HepG2 (cell line): Measurements from ENCODE around the gene PPIB. TPM values are rescaled to one million over a fixed set of nuclear protein-coding genes. Genes with fewer than 3 reads are reported as not detected.

Source experiments
- ATAC-seq: fragments of 200-7000 bp; cut with Tn5 transposase; 3 replicates; pipeline ENCODE4 v1.9.1; 2020; ENCODE audit warnings: mild to moderate bottlenecking, moderate library complexity
- BruUV-seq: library from RNA; stranded (reverse); fragments of 400-500 nt; replicated peaks from 2 replicates; lab custom pipeline; 2021; lab: Mats Ljungman, UMichigan
- CTCF ChIA-PET: fragments of 300-600 bp; formaldehyde crosslinking; extraction: SDS; loops from one replicate; lab custom pipeline; 2021; ENCODE audit warnings: low total read pairs, inconsistent platforms, low intra/inter-chr PET ratio; lab: Yijun Ruan, JAX
- POLR2A ChIA-PET: fragments of 350-600 bp; sonication (Branson Sonifier 250); formaldehyde crosslinking; loops from one replicate; lab custom pipeline; 2020; ENCODE audit warnings: antibody characterized with exemption, inconsistent platforms; lab: Yijun Ruan, JAX
- DNase-seq: peaks from one replicate; pipeline ENCODE4 v3.0.0-alpha.2; 2015; ENCODE audit warnings: low spot score
- FAIRE-seq: peaks from 3 replicates; lab custom pipeline; 2011; peaks lifted over from hg19 to GRCh38; lab: Jason Lieb, UNC
- H2AFZ ChIP-seq: one replicate; pipeline ENCODE4 v1.6.1; 2011; ENCODE audit warnings: low read length, inconsistent platforms
- H3K27ac ChIP-seq: fragments of 300-600 bp; 3 replicates; pipeline ENCODE4 v1.8.0; 2011; ENCODE audit warnings: mixed run types, mild to moderate bottlenecking, mixed read lengths, low read length, inconsistent platforms; ENCODE audit not compliant: insufficient read depth; ENCODE audit errors: extremely low read length
- H3K27me3 ChIP-seq, 2 experiments: fragments of 200-600 bp in 1 of 2; 2 replicates in 1 of 2; 3 replicates in 1 of 2; pipeline versions ENCODE4 v1.6.0 to v1.8.0; 2011; ENCODE audit warnings: low read length in 2 of 2, mild to moderate bottlenecking in 2 of 2, moderate library complexity in 2 of 2, inconsistent platforms in 1 of 2; ENCODE audit not compliant: insufficient read depth in 2 of 2, control insufficient read depth in 1 of 2
- H3K36me3 ChIP-seq, 2 experiments: fragments of 200-600 bp in 1 of 2; replicated peaks in 1 of 2; 2 replicates in 1 of 2; 3 replicates in 1 of 2; pipeline versions ENCODE4 v1.5.1 to v1.8.0; 2011; ENCODE audit warnings: low read length in 2 of 2, inconsistent platforms in 1 of 2; ENCODE audit not compliant: insufficient read depth in 2 of 2, control insufficient read depth in 1 of 2
- H3K4me1 ChIP-seq: 2 replicates; pipeline ENCODE4 v1.5.1; 2012; ENCODE audit warnings: low read length, inconsistent platforms; ENCODE audit not compliant: insufficient read depth
- H3K4me2 ChIP-seq: 2 replicates; pipeline ENCODE4 v1.6.0; 2011; ENCODE audit warnings: low read depth, low read length, inconsistent platforms
- H3K4me3 ChIP-seq, 3 experiments: fragments of 200-600 bp in 1 of 3; sonication (generic), shearing (Covaris generic) in 1 of 3; replicated peaks in 1 of 3; 2 replicates each; pipeline ENCODE4 v1.5.1; 2011 to 2016; ENCODE audit warnings: low read length in 3 of 3, inconsistent platforms in 2 of 3, low read depth in 2 of 3, mild to moderate bottlenecking in 2 of 3, control low read depth in 1 of 3, mixed read lengths in 1 of 3; ENCODE audit not compliant: insufficient read depth in 1 of 3
- H3K79me2 ChIP-seq: one replicate; pipeline ENCODE4 v1.6.1; 2011; ENCODE audit warnings: low read length, inconsistent platforms; ENCODE audit not compliant: insufficient read depth
- H3K9ac ChIP-seq: 2 replicates; pipeline ENCODE4 v1.6.0; 2011; ENCODE audit warnings: mild to moderate bottlenecking, low read depth, low read length, inconsistent platforms; ENCODE audit not compliant: insufficient read depth
- H3K9me3 ChIP-seq: 2 replicates; pipeline ENCODE4 v1.5.1; 2012; ENCODE audit warnings: mild to moderate bottlenecking, low read length
- H4K20me1 ChIP-seq: 2 replicates; pipeline ENCODE4 v1.6.0; 2011; ENCODE audit warnings: inconsistent platforms, mild to moderate bottlenecking, low read length, moderate library complexity; ENCODE audit not compliant: insufficient read depth
- CTCF ChIP-seq: sonication (generic); formaldehyde crosslinking; IDR thresholded peaks from 2 replicates; pipeline ENCODE4 v1.5.0; 2020; ENCODE audit warnings: mild to moderate bottlenecking, missing genetic modification reagents, moderate library complexity
- DNMT3B ChIP-seq: conservative IDR thresholded peaks from 2 replicates; pipeline ENCODE4 v1.6.1; 2016; ENCODE audit warnings: missing biosample characterization, control low read depth
- ELF1 ChIP-seq: sonication (generic); formaldehyde crosslinking; IDR thresholded peaks from 2 replicates; pipeline ENCODE4 v1.4.0; 2020; ENCODE audit warnings: missing genetic modification reagents
- GABPA ChIP-seq, 2 experiments: IDR thresholded peaks; 2 replicates each; pipeline ENCODE4 v1.6.1; 2011 to 2016; ENCODE audit warnings: low read depth in 2 of 2, low read length in 1 of 2, missing biosample characterization in 1 of 2, missing genetic modification characterization in 1 of 2
- IKZF5 ChIP-seq: IDR thresholded peaks from 2 replicates; pipeline ENCODE4 v1.6.1; 2018; ENCODE audit warnings: missing genetic modification reagents, mild to moderate bottlenecking, missing compliant biosample characterization
- PHF5A ChIP-seq: IDR thresholded peaks from one replicate; pipeline ENCODE4 v1.6.1; 2018; ENCODE audit warnings: low read depth, missing genetic modification reagents; ENCODE audit not compliant: unreplicated experiment
- POLR2AphosphoS2 ChIP-seq: IDR thresholded peaks from 2 replicates; pipeline ENCODE4 v1.6.1; 2011; ENCODE audit warnings: low read depth, low read length, improper control_type of control experiment
- SP2 ChIP-seq: sonication (generic); formaldehyde crosslinking; IDR thresholded peaks from 2 replicates; pipeline ENCODE4 v1.5.1; 2020; ENCODE audit warnings: mild to moderate bottlenecking, missing genetic modification reagents
- ZNF574 ChIP-seq: sonication (generic); formaldehyde crosslinking; IDR thresholded peaks from 2 replicates; pipeline ENCODE4 v1.4.0; 2020; ENCODE audit warnings: missing genetic modification reagents
- ZNF580 ChIP-seq: IDR thresholded peaks from 2 replicates; pipeline ENCODE4 v1.6.1; 2016; ENCODE audit warnings: low read depth, borderline replicate concordance
- ZNF646 ChIP-seq: sonication (generic); formaldehyde crosslinking; IDR thresholded peaks from 2 replicates; pipeline ENCODE4 v1.9.0; 2021; ENCODE audit warnings: mild to moderate bottlenecking, missing genetic modification reagents
- WGBS: methylation state at CpG from one replicate; pipeline ENCODE4 v1.1.6; 2017; ENCODE audit warnings: low lambda C conversion rate; 5-methylcytosine and 5-hydroxymethylcytosine counted together
- in situ Hi-C: cut with HindIII; loops from 2 replicates; pipeline ENCODE4 v1.10.0; 2017; ENCODE audit warnings: low pct_unique_long_range_greater_than_20kb; ENCODE audit not compliant: extremely low pct_ligation_motif_present
- intact Hi-C: fragments of 100-400 bp; cut with micrococcal nuclease; formaldehyde crosslinking; loops from one replicate; pipeline ENCODE4 v1.10.0; 2022; ENCODE audit not compliant: unreplicated experiment
- polyA plus RNA-seq, 8 experiments: library from polyadenylated mRNA; depleted of rRNA in 3 of 8; stranded (reverse) in 7 of 8; unstranded in 1 of 8; fragments of >200 nt; fragmentation: Illumina TruSeq in 4 of 8; extraction: Trizol in 4 of 8; gene quantifications; 2 replicates each; pipeline versions ENCODE4 v1.2.1 to v1.2.3, GENCODE V29; 2011 to 2016; ENCODE audit warnings: low read depth in 4 of 8, missing spikeins in 1 of 8, mixed read lengths in 1 of 8; ENCODE audit not compliant: insufficient read depth in 1 of 8
- total RNA-seq, 5 experiments: library from RNA; depleted of rRNA; stranded (reverse); fragments of >200 nt; fragmentation: Illumina TruSeq; extraction: Trizol; gene quantifications; 2 replicates each; pipeline ENCODE4 v1.2.3, GENCODE V29; 2016; ENCODE audit warnings: low read depth in 1 of 5

PPIB gene
- total and polyA plus RNA-seq, 2 of the 13 experiments (the other 11 are each of a cell fraction or from before 2014, with no cell fraction given): 780 to 882 TPM

- no peaks in the 10 kb centered on the region for H3K27me3 ChIP-seq
- no peak overlapping the region for H3K4me2 ChIP-seq
- over 99% methylated on average over 6 of the region's 6 CpGs for WGBS
- in situ Hi-C loops: no loop called here
- H3K27ac ChIP-seq: no peak overlapping the region
- no TSS peak for BruUV-seq
- H3K79me2 ChIP-seq: no peaks in the 10 kb centered on the region
- peak; percentile 46; the same call in 2 of the 3 replicates for ATAC-seq
- no peak for FAIRE-seq
- H3K36me3 ChIP-seq: peaks cover 1 to 5% of the 10 kb centered on the region in 2 experiments; a peak in 2 of 5 replicates
- ChIA-PET CTCF (interaction anchor here (0.6 kb wide), 1 partner anchor 616 kb away, joined by 3 read pairs; no protein-coding TSS in a partner anchor), POLR2A (no interaction called here)
- H3K9me3 ChIP-seq: no peaks in the 10 kb centered on the region
- DNase-seq: no peak
- no peak overlapping the region for H2AFZ ChIP-seq
- no peak overlapping the region for H3K4me3 ChIP-seq
- TF ChIP-seq PHF5A (CRISPR knock-in tag) (no peak), ZNF646 (no peak), ZNF580 (CRISPR knock-in tag) (no peak), POLR2AphosphoS2 (no peak), GABPA (IDR thresholded peaks at IDR 0.05; ENCODE audit: low read depth, low read length) (no peak), GABPA (CRISPR knock-in tag; IDR thresholded peaks at IDR 0.05; ENCODE audit: low read depth) (no peak), ZNF574 (0 out of 2 replicates have a peak, but pooled peaks have one; percentile 16), DNMT3B (no peak), ELF1 (no peak), CTCF (CRISPR knock-in tag) (peak; percentile 26; the same call in 1 of the 2 replicates), IKZF5 (CRISPR knock-in tag) (no peak), SP2 (CRISPR knock-in tag) (no peak)
- 0 out of 2 replicates have a peak, but pooled peaks cover 9% of the 10 kb centered on the region for H3K4me1 ChIP-seq
- H3K9ac ChIP-seq: no peak overlapping the region
- intact Hi-C loops: no loop called here
- no peaks in the 10 kb centered on the region for H4K20me1 ChIP-seq
Observed at GRCh38 chr15:64193971-64194370, 31.1 kb upstream of the PPIB start.
